ENCODE measurements around the gene CLIC5. TPM values are rescaled to one million over a fixed set of nuclear protein-coding genes. Genes with fewer than 3 reads are reported as not detected.

The CLIC5 gene
- total RNA-seq, 1 donor from 2014 or later: 1.1 TPM

Other genes with a start within 250 kb of the CLIC5 start
- gene ENPP4, start 114.1 kb upstream of the CLIC5 start, total RNA-seq: 5.3 and 6.0 TPM in 2 replicates
- not detected in 2 replicates for gene ENPP5, start 155.1 kb upstream of the CLIC5 start, total RNA-seq